SKM-1 treated with dmso at 0.1 percent for 144 hours (cell line): ENCODE results near the gene ACTN2.

Experiments used
- DNase-seq: peaks from one replicate; lab custom pipeline; 2025; ENCODE audit not compliant: unreplicated experiment; lab: John Stamatoyannopoulos, UW

The ACTN2 gene

DNA sequence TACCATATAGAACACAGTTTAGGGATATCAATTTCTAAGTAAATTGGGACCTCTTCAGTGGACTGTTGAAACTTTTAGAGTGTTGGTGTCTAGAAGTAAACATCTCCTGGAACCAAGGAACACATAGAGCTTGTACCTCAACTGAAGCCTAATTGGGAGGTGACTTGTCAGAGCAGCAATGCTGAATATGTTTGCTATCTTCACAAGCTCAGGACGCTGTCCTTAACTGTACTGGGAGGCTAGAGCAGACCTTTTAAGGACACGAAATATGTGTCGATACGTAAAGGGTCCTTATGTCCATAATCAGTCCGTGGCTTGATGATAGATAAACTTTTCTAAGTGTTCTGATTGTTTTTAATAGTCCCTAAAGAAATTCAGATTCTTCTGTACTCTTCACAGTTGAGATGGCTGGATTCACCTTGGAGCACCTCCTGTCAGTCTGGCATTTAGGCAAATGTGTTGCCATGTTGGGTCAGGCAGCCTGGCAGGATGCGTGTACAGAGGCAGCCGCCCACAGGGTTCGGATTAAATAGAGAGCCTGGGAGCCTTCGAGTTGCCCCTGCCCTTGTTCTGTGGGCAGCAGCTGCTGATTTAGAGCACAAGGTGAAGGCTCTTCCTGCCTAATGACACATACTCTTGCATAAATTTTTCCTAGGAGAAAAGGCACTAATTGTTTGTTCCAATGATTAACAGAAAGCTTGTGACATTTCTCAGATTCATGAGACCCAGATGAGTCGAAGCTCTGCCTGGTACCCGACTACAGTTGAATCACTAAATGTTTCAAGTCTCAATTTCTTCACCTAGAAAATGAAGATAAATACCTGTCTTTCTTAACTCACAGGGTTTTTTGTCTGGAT, 3.6 kb downstream of the ACTN2 start:
- no peak for DNase-seq

DNA sequence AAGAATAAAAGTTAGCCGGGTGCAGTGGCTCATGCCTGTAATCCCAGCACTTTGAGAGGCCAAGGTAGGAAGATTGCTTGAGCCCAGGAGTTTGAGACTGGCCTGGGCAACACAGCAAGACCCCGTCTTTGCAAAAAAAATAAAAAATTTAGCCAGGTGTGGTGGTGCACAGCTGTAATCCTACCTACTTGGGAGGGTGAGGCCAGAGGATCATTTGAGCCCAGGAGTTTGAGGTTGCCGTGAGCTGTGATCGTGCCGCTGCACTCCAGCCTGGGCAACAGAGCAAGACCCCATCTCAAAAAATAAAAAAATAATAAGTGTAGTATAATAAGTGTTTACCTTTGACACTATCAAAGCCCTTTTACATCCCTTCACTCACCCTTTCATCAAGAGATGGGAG, 5.0 kb downstream of the ACTN2 start:
- no peak for DNase-seq

DNA sequence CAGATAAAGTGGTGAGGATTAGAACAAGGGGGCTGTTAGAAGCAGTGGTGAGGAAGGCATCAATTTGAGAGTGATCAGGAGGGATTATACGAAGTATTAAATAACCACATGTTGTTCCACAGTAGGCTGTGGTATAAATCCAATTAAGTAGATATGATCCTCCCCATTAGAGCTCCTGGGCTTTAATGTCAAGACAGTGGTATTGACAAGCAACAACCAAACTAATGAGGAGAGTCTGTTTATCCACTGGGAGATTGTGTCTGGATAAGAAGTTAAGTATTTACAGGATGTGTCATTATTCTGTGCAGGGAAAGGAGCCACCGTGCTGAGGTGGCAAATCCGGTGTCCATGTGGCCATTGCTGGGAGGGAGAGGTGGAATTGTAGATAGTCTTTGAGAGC, 5.8 kb downstream of the ACTN2 start:
- DNase-seq, result no peak

DNA sequence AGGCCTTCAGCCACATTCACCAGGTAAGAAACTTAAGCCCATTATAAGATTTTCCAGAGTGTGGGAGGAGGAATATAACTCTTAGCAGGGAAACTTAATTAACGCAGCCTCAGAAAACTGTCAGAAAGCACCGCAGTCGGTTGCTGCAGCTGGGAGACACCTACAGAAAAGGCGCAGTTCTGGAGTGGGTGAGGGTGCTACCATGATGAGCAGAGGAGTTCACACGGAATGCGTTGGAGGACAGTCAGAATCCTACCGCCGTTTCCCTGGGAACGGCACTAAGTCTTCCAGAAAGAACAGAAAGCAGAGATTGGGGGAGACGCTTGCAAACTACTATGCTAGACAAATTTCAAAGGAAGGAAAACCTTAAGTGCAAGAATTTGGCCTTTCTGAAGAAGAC, 6.4 kb downstream of the ACTN2 start:
- DNase-seq, result no peak

DNA sequence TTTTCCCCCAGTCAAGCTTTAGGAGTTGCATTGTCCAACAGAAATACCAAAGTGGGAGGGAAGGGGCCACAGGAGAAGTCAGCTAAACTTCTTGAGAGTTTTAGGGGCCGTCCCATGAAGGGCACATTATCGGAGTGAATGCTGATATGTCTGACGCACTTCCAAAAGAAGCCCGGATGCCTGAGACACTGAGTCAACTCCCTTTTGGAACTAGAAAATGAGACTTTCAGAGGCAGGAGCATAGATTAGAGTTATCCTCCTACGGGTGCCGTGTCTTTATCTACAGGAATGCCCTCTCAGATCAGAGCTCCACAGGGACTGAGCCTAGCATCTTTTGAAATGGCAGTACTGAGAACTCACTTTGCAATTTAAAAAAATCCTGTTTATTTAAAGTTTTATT, 13.1 kb downstream of the ACTN2 start:
- no peak for DNase-seq

DNA sequence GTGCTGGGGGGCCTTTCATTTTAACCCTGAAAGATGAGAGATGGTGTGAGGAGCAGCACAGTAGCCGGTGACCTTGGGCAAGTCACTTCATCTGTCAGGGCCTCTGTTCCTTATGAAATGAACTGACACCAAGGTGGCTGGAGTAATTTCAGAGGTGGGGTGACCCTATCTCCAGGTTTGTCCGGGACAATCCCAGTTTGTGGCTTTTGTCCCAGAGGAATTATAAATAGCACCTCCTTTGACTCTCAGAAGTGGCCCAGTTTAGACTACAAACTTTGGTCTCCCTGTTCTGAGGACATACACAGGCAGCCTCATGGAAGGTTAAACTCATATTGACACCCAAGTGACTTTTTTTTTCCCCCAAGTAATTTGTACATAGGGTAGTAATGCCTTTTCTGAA, 14.6 kb downstream of the ACTN2 start:
- no peak for DNase-seq

DNA sequence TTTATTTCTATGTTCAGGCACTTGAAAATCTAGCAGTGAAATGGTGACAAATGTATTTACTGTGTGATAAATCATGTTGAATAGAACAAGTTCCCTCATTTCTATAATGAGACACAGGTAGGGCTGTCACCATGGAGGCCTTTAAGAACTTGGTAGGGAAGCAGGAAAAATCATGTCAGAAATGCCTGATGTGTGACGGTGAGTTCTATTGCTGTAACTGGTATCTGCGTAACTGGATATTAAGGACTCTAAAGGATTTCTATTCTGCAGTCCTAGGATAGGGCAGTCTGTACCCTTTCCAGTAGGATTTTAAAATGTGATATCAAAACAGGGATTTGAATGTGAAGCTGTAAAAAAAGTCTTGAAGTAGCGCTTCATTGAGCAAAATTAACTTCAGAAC, 15.5 kb downstream of the ACTN2 start:
- no peak for DNase-seq

DNA sequence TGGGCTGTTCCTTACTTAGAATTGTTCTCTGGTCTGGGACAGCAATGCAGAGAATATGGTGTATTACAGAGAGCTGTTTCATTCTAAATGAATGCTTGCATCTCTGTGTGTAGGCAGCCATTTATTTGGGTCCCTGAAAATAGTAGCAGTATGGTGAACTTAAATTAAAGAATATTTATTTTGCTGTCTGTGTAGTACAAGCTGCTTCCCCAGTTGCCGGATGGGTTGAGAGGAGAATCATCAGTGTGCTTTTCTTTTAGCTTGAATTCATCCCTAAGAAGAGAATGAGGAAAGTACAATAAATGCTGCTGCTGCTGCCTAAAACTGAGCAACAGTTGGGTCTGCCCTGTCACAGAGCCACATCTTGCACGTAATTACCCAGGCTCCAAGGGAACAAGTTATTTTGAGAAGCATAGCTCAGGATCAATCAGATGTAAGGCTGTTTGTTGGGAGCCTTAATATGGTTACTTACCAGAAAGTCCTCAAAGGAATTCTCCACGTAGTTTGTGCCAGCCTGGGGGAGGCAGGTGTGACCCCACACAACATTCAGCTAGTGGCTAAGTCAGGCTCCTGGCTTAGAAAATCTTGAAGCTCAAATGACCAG, 16.6 kb downstream of the ACTN2 start:
- DNase-seq, result no peak

DNA sequence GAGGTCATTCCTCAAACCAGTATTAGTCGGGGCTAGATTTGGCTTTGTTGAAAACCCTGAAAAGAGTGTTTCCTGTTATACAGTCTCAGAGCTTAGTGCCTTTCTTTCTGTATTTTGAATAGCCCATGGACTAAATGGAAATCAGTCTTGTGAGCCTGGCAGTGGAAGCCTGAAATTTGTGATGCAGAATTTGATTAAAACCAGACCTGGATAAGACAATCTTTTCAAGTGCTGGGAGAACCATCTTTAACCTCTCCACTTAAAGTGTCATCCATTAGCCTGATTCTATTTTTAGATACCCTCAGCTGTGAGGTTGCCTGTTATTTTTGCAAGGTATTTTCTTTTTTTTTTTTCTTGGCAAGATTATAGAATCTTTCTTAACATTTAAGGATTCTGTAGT, 19.5 kb downstream of the ACTN2 start:
- no peak for DNase-seq

DNA sequence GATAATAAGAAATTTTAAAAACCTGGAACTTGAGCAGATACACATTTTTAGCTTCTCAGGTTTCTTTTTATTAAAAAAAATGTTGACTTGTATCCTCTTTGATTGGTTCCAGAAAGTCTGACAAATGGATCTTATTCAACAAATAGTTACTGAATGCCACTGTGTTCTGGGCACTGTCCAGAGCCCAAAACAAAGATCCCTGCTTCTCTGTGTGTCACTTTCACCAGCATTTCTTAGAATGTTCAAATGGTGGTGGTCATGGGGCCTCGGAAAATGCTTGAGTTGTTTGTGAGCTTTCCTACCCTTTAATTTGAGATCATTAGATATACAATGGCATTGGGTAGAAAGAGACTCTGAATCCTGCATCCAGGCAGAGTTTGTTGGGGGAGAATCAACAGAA, 19.9 kb downstream of the ACTN2 start:
- DNase-seq, result no peak

DNA sequence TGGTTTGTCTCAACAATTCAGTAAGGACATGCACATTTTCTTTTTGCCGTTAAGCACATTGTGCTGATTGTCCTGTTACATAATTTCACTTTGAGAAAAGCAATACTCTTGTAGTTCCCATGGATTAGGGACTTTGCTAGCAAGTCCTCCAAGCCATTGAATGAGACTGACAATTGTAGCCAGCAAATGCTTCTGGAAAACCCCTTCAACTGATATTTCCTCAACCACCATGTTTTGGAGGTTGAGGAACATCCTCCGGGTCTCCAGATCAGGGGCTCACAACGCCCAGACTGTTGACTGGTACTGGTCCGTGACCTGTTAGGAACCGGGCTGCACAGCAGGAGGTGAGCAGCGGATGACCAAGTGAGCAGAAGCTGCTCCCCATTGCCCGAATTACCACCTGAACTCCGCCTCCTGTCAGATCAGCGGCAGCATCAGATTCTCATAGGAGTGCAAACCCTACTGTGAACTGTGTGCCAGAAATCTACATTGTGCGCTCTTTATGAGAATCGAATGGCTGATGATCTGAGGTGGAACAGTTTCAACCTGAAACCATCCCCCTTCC, 24.1 kb downstream of the ACTN2 start:
- no peak for DNase-seq

DNA sequence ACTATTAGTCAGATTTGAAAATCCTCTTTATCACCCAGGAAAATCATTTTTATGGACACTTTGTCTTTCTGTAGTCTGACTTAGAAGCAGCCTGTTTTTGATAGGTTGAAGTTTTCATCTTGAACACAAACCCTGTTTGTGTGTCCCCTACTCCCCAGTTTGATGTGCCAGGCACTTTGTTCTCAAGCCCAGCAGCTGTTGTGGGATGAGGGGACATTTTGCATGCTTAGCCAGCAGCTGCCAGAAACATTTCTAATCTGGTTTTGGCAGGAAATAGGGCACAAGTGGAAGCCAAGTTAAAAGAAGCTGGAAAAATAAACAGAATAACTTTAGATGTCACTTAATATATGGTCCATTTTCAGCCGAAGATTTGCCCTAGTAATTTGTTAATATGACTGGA, 29.9 kb downstream of the ACTN2 start:
- DNase-seq, result no peak

DNA sequence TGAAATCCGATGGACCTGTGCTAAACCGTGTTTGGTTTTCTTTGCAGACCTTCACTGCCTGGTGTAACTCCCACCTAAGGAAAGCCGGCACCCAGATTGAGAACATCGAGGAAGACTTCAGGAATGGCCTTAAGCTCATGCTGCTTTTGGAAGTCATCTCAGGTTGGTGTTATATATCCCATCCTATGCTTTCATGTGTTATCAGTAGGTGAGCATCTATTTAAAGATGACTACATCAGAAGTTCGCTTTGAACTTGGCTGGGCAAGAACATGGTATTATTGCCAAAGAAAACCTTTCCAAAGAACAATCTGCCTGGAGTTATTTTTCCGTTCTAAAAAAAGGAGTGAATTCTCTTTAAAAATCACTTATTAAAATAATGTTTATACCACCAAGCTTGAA, 31.5 kb downstream of the ACTN2 start:
- no peak for DNase-seq

DNA sequence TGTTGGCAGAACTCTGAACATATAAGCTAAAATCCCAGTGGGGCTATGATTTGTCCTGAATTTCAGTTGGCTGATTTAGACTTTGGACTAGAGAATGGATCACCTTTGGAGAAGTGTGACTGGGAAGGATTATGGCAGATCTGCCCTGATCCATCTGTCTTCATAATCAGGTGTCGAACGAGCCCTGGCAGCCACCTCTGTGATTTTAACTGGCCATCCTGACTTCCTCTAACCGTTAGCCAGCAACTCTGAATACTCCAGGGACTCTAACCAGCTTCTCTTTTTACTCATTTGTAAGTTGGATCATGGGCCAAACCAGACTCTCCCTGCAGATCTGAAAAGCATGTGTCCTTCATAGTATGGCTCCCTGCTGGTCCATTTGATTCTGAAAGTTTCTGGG, 32.0 kb downstream of the ACTN2 start:
- DNase-seq, result no peak

DNA sequence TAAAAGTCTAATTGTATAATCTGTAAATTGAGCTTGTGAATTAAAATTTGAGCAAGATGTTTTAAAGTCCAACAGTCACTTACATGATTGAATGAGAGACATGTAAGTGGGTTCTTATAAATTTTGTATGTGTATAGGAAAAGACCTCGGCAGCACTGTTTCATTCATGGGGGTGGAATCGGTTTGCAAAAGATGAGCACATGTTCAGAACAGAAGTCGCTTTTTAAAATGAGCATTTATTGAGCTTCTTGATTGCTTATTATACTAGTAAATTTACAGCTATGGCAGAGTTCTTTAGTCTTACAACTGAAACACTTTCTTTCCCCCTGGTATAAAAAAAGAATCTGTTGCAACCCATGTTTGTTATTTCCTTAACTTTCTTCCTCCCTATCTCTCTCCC, 33.9 kb downstream of the ACTN2 start:
- no peak for DNase-seq

DNA sequence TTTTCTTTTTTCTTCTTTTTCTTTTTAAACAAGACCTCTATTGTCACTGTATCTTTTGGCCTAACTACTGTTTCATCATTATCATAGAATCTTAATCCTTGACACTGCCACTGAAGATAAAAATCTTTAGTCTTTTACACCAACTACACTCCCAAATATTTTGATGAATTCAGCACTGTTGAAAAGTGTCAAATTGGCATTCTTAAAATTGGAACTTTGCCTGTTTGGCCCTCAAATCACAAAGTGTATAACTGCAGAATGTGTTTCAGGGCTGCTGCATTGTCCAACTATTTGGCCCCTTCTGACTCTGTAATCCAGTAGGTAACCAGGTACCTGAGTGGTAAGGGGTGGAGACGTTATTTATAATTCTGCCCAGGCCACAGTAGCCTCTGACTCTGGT, 34.3 kb downstream of the ACTN2 start:
- DNase-seq, result no peak

DNA sequence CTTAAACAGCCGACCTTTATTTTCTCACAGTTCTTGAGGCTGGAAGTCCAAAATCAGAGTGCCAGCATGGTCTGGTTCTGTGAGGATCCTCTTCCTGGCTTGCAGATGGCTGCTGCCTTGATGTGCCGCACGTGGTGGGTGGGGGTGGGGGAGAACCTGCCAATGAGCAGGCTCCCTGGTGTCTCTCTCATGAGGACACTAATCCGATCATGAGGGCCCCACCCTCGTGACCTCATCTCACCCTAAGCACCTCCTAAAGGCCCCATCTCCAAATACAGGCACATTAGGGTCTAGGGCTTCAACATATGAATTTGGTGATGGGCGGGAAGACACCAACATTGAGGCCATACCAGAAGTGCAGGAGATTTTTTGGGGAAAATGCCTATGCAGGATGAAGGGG, 37.8 kb downstream of the ACTN2 start:
- no peak for DNase-seq

DNA sequence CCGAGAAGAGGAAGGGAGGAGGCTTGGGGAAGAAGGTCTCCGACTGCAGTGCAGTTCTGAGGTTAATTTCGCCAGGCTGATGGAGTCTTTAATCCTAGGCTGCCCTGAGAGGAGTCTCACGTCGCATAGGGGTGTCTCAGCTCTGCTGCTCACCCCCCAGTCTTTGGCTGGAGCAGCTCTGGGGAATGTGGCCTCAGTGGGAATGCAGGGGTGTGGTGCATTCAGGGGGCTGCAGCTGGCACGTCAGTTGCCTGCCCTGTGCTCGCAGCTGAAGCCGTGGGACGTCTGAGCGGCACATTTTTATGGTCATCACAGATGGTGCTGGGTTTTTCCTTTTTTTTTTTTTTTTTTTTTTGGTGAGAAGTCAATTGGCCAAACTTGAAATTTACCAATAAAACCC, 38.2 kb downstream of the ACTN2 start:
- no peak for DNase-seq

DNA sequence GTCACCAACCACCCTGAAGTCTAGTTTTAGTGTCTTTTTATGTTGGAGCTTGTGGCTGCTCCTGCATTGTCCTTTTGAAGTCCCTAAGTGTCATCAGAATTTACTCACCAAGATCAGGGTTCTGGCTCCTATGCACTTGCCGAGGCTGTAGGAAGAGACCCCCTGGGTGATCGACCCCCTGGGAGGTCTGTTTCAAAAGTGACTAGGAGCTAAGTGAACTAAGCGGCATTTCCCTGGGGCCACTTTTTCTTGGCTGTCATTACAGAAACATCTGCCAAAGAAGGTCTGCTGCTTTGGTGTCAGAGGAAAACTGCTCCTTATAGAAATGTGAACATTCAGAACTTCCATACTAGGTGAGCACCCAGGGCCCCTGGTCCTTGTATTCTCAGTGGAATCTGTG, 39.4 kb downstream of the ACTN2 start:
- DNase-seq, result no peak

DNA sequence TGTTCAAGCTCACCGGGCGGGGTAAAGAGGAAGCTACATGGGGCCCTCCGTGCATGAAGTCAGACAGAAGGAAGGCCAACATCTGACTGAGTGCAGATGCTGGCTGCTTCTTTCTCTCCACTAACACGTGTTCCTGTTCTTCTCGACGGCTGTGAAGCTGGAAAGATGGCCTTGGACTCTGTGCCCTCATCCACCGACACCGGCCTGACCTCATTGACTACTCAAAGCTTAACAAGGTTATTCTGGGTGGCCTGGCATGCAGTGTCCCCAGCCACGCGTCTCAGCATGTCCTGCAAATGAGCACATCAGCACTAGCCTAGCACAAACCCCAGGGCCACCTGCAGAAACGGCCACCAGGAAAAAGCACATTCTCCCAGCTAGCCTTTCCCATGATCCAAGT, 41.2 kb downstream of the ACTN2 start:
- peak; percentile 40 for DNase-seq

DNA sequence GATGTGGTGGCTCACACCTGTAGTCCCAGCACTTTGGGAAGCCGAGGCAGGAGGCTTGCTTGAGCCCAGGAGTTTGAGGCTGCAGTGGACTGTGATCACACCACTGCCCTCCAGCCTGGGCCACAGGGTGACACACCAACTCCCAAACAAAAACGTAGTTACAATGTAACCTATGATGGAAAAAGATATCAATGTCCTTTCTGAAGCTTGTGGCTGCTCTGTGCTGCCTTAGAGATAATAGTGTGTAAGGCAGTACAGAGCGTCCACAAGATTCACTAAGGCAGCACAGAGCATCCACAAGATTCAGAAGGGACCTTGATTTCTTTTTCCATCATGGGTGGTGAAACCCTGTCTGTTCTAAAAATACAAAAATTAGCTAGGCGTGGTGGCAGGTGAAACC, 42.5 kb downstream of the ACTN2 start:
- DNase-seq, result no peak

DNA sequence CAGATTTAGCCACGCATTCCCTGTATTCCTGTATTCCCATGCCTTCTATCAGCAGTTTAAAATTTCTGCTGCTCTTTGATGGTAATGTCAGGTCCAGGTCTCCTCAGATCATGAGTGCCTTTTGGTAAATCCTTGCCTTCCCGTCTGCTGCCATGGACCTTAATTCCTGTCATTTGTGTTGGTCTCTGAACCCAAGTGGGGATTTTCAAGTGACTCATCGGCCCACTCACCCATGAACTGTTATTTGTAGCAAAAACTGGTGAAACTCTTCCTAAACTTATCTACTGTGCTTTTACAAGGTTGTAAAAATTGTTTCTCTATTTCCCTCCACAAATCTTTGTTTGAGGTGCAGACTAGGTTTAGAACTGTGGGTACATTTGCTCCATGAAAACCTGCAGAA, 47.4 kb downstream of the ACTN2 start:
- DNase-seq, result no peak
